ENCODE data around the gene OR4D5.

The OR4D5 gene

GRCh38 chr11:123939317-123939716, at the start of gene OR4D5:
Gene OR4D5 (plus strand): TSS chr11:123939617. CDS start chr11:123939617, 0 bp downstream.
- DNase-seq: no peak

DNA sequence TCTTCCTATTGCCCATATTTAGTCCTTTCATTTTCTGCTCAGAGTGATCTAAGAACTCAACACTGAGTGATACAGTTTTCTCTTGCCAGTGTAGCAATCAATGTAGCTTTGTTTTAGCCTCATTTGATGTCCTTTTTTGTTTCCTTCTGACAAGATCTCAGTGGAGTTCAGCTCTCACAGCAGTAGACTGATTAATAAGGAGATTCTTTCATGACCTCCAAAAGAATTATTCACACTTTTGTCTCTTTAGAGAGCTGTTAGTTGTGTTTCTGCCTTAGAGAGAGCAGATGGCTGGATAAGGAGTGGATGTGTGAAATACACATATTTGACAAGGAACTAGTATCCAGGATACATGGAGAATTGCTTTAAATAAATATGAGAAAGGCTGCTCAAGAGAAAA, 47.4 kb upstream of the OR4D5 start:
- no peak for DNase-seq

- no peak for DNase-seq
Observed at GRCh38 chr11:123899792-123900191, 39.6 kb upstream of the OR4D5 start.

DNA sequence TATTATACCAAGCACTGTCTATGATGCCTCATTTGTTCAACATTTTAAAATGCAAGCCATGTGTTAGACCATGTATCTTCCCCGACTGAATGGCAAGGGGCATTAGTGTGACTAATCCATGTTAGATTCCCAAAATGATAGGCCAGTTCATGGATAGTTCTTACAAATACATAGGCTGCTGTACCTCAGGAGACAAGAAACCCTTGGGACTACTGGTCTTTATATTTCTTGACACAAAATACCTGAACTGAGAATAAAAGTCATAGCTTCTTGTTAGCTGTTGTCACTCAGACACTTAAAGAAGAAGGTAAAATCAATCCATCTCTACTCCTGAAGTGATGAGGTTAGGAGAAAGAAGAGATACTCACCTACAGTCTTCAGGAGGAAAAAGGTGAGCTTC, 37.5 kb upstream of the OR4D5 start, which contains the start of gene OR8D4:
Gene OR8D4 (plus strand): TSS at position 301 of the 400 bp plus-strand sequence. CDS start 4,265 bp downstream, outside the sequence.
- DNase-seq: no peak

GRCh38 chr11:123903932-123904331, 35.5 kb upstream of the OR4D5 start:
- no peak for DNase-seq

GRCh38 chr11:123904932-123905331, 34.5 kb upstream of the OR4D5 start:
- no peak for DNase-seq

GRCh38 chr11:123905826-123906225, 33.6 kb upstream of the OR4D5 start:
- no peak for DNase-seq

GRCh38 chr11:123920943-123921342, 18.5 kb upstream of the OR4D5 start:
- DNase-seq: no peak

DNA sequence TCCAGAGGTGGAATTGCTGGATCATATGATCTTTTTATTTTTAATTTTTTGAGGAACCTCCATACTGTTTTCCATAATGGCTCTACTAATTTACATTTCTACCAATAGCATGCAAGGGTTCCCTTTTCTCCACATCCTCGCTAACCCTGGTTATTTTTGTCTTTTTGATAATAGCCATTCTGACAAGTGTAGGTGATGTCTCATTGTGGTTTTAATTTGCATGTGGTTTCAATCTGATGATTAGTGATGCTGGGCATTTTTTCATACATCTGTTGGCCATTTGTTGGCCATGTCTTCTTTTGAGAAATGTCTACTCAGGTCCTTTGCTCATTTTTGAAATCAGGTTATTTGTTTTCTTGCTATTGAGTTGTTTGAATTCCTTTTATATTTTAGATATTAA, 15.4 kb upstream of the OR4D5 start:
- DNase-seq: no peak

- no peak for DNase-seq
Observed at GRCh38 chr11:123942413-123942812, 3.0 kb downstream of the OR4D5 start.

DNA sequence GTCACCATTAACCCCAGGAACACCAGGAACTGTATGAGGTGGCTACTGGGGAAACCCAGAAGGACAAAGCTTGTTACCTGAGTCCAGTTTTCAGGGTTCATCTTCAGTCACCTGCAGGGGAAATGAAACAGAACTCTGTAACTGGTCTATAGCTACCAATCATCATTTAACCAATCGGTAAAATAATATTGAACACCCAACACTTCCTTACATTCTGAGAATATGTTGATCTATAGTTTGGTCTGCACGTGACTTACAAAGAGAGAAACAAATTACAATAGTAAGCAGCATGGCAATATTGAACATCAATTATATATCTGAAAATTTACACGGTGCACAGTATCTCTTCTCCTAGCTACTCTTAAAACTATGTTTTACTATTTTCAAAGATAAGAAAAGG, 4.3 kb downstream of the OR4D5 start, which contains the start of gene OR6T1:
Gene OR6T1 (minus strand): TSS at position 101 of the 400 bp plus-strand sequence. CDS start 0 bp downstream, at position 101.
- DNase-seq: no peak

GRCh38 chr11:123945132-123945531, 5.7 kb downstream of the OR4D5 start:
- DNase-seq: no peak

- DNase-seq: no peak
Observed at GRCh38 chr11:123956752-123957151, 17.3 kb downstream of the OR4D5 start.

DNA sequence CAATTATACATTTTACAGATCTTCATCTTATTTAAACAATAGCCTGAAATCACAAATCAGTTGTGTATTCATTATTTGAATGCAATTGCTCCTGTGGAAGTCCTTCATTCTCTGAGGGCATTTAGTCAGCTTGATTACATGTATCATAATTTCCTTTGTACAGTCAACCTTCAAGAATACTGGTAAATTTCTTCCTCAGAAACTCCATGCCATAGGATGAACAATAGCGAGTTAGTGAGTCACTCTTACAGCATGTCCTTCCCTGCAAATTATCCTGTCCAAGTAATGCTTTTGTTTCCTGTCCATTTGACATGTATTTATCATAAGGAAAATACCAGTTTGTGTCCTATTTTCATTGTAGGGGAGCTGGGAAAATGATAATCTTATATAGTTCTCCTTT, 34.4 kb downstream of the OR4D5 start:
- no peak for DNase-seq

GRCh38 chr11:123976770-123977560, 37.5 kb downstream of the OR4D5 start:
- no peak for DNase-seq

DNA sequence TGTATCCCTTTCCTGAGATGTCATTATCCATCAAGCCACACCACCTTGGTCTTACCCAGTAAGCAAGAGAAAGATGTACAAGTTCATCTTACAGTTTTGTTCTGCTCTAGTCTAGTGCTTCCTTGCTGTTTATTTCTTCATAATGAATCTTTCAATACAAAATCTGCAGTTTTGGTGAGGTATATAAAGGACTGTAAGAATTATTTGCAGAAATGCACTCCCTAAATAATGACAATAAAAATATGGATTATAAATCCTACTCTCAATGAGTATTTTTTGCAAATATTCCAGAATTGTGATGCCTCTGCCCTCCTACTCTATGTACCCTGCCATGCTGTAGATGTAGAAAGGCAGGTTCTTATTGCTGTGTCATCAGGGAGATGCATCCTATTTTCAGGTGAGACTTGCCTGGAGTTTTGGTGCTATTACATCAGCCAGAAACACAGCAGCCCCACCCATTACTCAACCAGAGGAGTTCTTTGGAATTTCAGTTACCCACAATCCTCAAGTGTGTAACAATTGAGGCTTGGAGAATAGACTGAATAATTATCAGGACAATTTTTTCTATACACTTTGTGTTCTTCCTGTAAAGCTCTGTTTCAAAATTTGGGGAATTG, 38.4 kb downstream of the OR4D5 start, which contains the start of gene OR10S1:
Gene OR10S1 (minus strand): TSS at position 51 of the 617 bp plus-strand sequence. CDS start 117 bp downstream, outside the sequence.
- DNase-seq: no peak

GRCh38 chr11:123979311-123979710, 39.9 kb downstream of the OR4D5 start:
- no peak for DNase-seq

Measured in right hindlimb (tissue), 1 donor.